PFSK-1 (cell line): ENCODE data around the gene CAD.

Experiments
- POLR2AphosphoS5 ChIP-seq: IDR thresholded peaks from 2 replicates; pipeline ENCODE4 v1.6.1; 2012; ENCODE audit warnings: low read depth, mild to moderate bottlenecking, control low read depth, low read length, moderate library complexity
- REST ChIP-seq, 2 experiments: IDR thresholded peaks; 2 replicates each; pipeline versions ENCODE4 v1.6.1 to v1.8.0; 2011 to 2012; ENCODE audit warnings: low read depth in 2 of 2, low read length in 2 of 2, control low read depth in 1 of 2, inconsistent platforms in 1 of 2, mild to moderate bottlenecking in 1 of 2, moderate library complexity in 1 of 2; ENCODE audit not compliant: insufficient read depth in 1 of 2
- SIN3A ChIP-seq: IDR thresholded peaks from 2 replicates; pipeline ENCODE4 v1.6.1; 2012; ENCODE audit warnings: mild to moderate bottlenecking, low read length, moderate library complexity, borderline replicate concordance; ENCODE audit not compliant: insufficient read depth
- TAF1 ChIP-seq: IDR thresholded peaks from 2 replicates; pipeline ENCODE4 v1.6.1; 2012; ENCODE audit warnings: low read length, control low read depth, borderline replicate concordance; ENCODE audit not compliant: insufficient read depth

GRCh38 chr2:27284996-27285395, 67.8 kb downstream of the CAD start:
- no peak for TF ChIP-seq SIN3A
- no peak for TF ChIP-seq TAF1
- TF ChIP-seq REST (IDR thresholded peaks at IDR 0.05; ENCODE audit: insufficient read depth in 1 of 2, low read depth in 2 of 2, low read length in 2 of 2), result no peak
- TF ChIP-seq POLR2AphosphoS5, result no peak
